Measurements from ENCODE around the gene NBPF1. TPM values are rescaled to one million over a fixed set of nuclear protein-coding genes. Genes with fewer than 3 reads are reported as not detected.
A peak's percentile ranks its signal among the peaks of the same experiment; 100 is the strongest.
"Not testable (repeated sequence)": the region's sequence is repeated elsewhere in the genome, so short reads cannot be mapped to it uniquely, and the experiment has no call there.

NBPF1 gene
- total and polyA plus RNA-seq, 9 of the 15 experiments (the other 6 are each of a cell fraction or from before 2014, with no cell fraction given), result 5.2 to 42.6 (median 24.1) TPM

GRCh38 chr1:16632044-16632850 lies 18.9 kb upstream of the NBPF1 start:
- 85% methylated on average over 14 of the region's 14 CpGs for WGBS (ENCODE audit: insufficient coverage, low coverage, missing lambda C conversion rate)
- BruUV-seq (replicated peaks); H3K9me3 ChIP-seq (replicated peaks; ENCODE audit: control insufficient read depth, insufficient read depth, low read depth, low read length); H3K27ac ChIP-seq (ENCODE audit: extremely low read depth, low read depth, low read length); H3K27me3 ChIP-seq (ENCODE audit: control insufficient read depth in 2 of 2, insufficient read depth in 2 of 2, low read length in 2 of 2); in situ Hi-C loops (cut with MboI); H3K4me3 ChIP-seq; ATAC-seq; H3K4me2 ChIP-seq (ENCODE audit: insufficient read depth, low read length); intact Hi-C loops (cut with micrococcal nuclease); H2AFZ ChIP-seq (ENCODE audit: low read depth, low read length); H4K20me1 ChIP-seq (replicated peaks; ENCODE audit: control insufficient read depth, insufficient read depth, low read length); CTCF ChIA-PET (ENCODE audit: low intra/inter-chr PET ratio); H3K9me1 ChIP-seq (ENCODE audit: control insufficient read depth, insufficient read depth, low read length); FAIRE-seq; TF ChIP-seq PBX2 (tag; conservative IDR thresholded peaks at IDR 0.05; ENCODE audit: low read depth): not testable (repeated sequence)
- H3K36me3 ChIP-seq (ENCODE audit: control insufficient read depth, insufficient read depth, low read length), result peaks cover 80% of the 10 kb centered on the region
- H3K9ac ChIP-seq (ENCODE audit: insufficient read depth in 1 of 2, low read depth in 2 of 2, low read length in 2 of 2), result peak overlapping the region in 1 of 2 experiments; percentile 77; a peak in 1 of 4 replicates
- POLR2A ChIA-PET, result interaction anchor here (0.6 to 5.8 kb wide), 10 partner anchors 8 to 620 kb away, joined by 3 to 37 read pairs (median 7); partner anchors contain the start of gene NBPF1
- TF ChIP-seq SRF (CRISPR knock-in tag; IDR thresholded peaks at IDR 0.05) (peak in 1 of 2 experiments; percentile 39; a peak in 1 of 4 replicates), RBFOX2 (IDR thresholded peaks at IDR 0.05; ENCODE audit: low read depth, low read length) (peak; percentile 8), ZNF583 (CRISPR knock-in tag; IDR thresholded peaks at IDR 0.05) (0 out of 2 replicates have a peak, but pooled peaks have one; percentile 15), ZNF586 (CRISPR knock-in tag; conservative IDR thresholded peaks at IDR 0.05) (0 out of 2 replicates have a peak, but pooled peaks have one; percentile 51), SP2 (IDR thresholded peaks at IDR 0.05; ENCODE audit: extremely low read depth, low read depth, low read length, poor library complexity, severe bottlenecking) (peak; percentile 9), ZNF639 (CRISPR knock-in tag; conservative IDR thresholded peaks at IDR 0.05 in 1 of 2, IDR thresholded peaks at IDR 0.05 in 1 of 2) (0 out of 4 replicates have a peak, but pooled peaks of 1 of the 2 experiments have one; percentile 4), ZNF695 (CRISPR knock-in tag; IDR thresholded peaks at IDR 0.05) (0 out of 2 replicates have a peak, but pooled peaks have one; percentile 12), PBX2 (CRISPR knock-in tag; IDR thresholded peaks at IDR 0.05; ENCODE audit: low read depth) (peak; percentile 10; the same call in 1 of the 2 replicates), PRMT5 (CRISPR knock-in tag; IDR thresholded peaks at IDR 0.05) (0 out of 2 replicates have a peak, but pooled peaks have one; percentile 70), CBFB (CRISPR knock-in tag; IDR thresholded peaks at IDR 0.05) (0 out of 2 replicates have a peak, but pooled peaks have one; percentile 36), SPI1 (IDR thresholded peaks at IDR 0.05; ENCODE audit: borderline replicate concordance, low read depth, low read length) (0 out of 2 replicates have a peak, but pooled peaks have one; percentile 24), SIX5 (IDR thresholded peaks at IDR 0.05; ENCODE audit: borderline replicate concordance in 1 of 2, insufficient read depth in 1 of 2, low read depth in 1 of 2, low read length in 2 of 2) (0 out of 4 replicates have a peak, but pooled peaks of 1 of the 2 experiments have one; percentile 1), ZNF165 (CRISPR knock-in tag; IDR thresholded peaks at IDR 0.05; ENCODE audit: borderline replicate concordance) (0 out of 2 replicates have a peak, but pooled peaks have one; percentile 21)
- DNase-seq (ENCODE audit: extremely low read depth in 1 of 4, low spot score in 3 of 4), result peak in 1 of 4 experiments; percentile 25
- H3K4me1 ChIP-seq (replicated peaks in 1 of 2; ENCODE audit: control insufficient read depth in 2 of 2, insufficient read depth in 2 of 2, low read length in 2 of 2), result peaks cover 0 to 22% of the 10 kb centered on the region in 2 experiments; a peak in 1 of 5 replicates
- H3K79me2 ChIP-seq (ENCODE audit: control insufficient read depth, insufficient read depth, low read length), result peaks cover 25% of the 10 kb centered on the region
